Stimulated activated CD8-positive, alpha-beta memory T cell treated with anti-CD3 and anti-CD28 coated beads, Interleukin-12 subunit alpha, Interleukin-12 subunit beta, amount 100 ng/mL, for 1 hour (primary cell): ENCODE results near the gene ARF4.

Experiments used
- DNase-seq: peaks from one replicate; pipeline ENCODE4 v3.0.0-alpha.2; 2020; ENCODE audit warnings: low read depth

ARF4 gene

DNA sequence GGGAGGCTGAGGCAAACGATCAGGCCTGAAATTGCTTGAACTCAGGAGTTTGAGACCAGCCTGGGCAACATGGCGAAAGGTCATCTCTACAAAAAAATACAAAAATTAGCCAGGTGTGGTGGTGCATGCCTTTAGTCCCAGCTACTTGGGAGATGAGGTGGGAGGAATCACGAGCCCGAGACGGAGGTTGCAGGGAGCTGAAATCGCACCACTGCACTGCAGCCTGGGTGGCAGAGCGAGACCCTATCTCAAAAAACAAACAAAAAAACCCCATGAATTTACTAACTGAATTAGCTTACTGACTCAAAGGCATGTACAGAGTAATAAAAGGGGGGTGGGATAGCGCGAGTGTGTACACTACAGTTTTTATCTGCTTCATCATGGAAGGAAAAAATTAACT lies 19.3 kb downstream of the ARF4 start:
- no peak for DNase-seq

- no peak for DNase-seq
These were observed 21.0 kb downstream of the ARF4 start for GRCh38 chr3:57575966-57576626.

DNA sequence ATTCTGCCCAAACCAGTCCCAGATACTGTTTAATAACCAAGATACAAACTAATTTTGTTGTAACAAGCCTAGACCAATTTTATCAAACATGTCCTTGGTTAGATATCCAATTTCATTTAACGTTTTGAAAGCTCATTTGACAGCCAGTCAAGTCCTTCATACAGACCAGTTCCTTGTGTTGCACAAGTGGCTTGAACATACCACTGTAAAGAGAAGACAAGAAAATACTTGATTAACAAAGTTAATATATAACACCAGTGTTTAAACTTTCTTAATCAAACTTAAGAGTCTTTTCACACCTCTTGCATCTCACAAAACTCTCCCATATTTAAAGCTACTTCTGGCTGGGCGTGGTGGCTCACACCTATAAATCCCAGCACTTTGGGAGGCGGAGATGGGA lies 25.0 kb downstream of the ARF4 start:
- no peak for DNase-seq

DNA sequence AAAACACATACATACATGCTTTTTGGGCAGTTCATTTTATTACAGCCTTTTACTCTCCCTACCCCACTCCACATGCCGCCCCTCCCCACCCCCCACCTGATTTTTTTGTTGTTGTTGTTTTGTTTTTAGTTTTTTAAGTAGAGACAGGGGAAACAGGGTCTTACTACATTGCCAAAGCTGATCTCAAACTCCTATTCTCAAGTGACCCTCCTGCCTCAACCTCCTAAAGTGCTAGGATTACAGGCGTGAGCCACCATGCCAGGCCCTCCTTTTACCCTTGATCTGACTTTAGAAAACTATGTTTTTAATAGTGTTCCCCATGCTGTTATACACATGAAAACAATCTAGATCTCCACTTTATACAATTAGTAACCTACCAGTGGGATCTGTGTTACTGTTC lies 26.3 kb downstream of the ARF4 start:
- DNase-seq: no peak

DNA sequence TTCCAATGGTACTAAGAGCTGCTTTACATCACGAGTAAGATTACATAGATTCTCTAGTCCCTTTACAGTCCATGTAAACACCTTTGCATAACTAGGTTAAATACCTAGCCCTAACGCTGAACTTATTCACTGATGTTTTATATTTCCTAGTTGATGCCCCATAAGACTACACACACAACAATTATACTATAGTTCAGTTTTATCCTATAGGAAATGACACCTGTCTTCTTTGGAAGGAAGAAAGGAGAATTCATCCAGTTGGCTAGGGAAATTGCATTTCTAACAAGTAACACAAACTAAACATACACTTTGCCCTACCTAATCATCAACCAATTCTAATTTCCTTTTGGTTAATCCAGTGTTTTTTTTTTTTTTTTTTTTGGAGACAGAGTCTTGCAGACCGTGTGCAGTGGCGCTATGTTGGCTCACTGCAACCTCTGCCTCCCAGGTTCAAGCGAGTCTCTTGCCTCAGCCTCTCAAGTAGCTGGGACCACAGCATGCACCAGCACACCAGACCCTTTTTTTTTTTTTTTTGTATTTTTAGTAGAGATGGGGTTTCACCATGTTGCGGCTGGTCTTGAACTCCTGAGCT lies 27.2 kb downstream of the ARF4 start:
- DNase-seq: no peak

DNA sequence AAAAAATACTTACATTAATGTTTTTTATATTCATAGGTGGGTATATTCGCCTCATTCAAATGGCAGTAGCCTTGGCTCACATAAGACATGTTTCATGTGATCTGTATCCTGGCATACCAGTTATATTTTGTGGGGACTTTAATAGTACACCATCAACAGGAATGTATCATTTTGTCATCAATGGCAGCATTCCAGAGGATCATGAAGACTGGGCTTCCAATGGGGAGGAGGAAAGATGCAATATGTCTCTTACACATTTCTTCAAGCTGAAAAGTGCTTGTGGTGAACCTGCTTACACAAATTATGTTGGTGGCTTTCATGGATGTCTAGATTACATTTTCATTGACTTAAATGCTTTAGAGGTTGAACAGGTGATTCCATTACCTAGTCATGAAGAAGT lies 37.6 kb downstream of the ARF4 start:
- no peak for DNase-seq

- peak; percentile 5 for DNase-seq
These were observed 40.0 kb downstream of the ARF4 start for GRCh38 chr3:57557085-57557537.

DNA sequence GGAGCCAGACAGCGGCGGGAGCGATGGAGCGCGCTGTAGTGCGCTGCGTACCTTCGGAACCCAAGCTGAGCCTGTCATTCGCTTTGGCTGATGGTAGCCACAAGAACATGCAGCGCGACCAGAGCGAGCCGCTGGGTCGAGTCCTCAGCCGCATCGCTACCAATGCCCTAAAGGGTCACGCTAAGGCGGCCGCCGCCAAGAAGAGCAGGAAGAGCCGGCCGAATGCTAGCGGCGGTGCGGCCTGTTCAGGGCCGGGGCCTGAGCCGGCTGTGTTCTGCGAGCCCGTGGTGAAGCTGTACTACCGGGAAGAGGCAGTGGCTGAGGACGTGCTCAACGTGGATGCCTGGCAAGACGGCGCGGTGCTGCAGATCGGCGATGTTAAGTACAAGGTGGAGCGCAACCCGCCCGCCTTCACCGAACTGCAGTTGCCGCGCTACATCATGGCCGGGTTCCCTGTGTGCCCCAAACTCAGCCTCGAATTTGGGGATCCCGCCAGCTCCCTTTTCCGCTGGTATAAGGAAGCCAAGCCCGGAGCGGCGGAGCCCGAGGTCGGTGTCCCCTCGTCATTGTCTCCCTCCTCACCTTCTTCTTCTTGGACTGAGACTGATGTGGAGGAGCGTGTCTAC lies 40.6 kb downstream of the ARF4 start:
- DNase-seq: peak; percentile 4

DNA sequence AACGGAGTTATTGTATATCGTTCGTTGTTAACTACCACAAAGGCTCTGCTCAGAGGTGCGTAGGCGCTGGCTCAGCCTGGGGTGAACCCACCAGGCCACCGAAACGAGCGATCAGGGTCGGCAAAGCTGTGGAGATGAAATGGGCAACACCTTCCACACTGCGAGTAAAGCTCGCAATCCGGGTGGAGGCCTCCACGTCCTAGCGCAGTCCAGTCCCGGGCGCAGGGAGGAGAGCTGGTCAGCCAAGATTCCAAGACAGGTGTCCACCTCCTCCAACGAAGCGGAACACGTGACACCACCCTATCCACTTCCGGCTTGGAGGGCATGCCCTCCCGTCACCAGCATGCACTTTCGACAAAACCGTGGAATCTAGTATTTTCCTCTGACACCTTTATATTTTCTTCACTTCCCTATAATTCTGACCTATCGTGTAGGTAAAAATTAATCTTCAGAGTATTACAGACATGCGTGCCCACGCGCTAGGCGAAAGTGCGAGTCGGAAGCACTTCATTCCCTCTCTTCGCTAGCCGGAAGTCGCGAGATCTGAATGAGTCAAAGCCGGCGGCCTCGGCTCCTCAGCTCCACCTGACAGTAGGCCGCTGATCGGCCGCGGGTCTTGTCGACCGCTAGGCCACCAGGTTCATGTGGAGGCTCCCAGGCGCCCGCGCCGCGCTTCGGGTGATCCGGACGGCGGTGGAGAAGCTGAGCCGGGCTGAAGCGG lies 41.2 kb downstream of the ARF4 start, which contains the start of gene PDE12:
PDE12 (plus strand) TSS at position 537 of the 721 bp plus-strand sequence; CDS start at position 643, 106 bp downstream.
- DNase-seq: peak; percentile 70

DNA sequence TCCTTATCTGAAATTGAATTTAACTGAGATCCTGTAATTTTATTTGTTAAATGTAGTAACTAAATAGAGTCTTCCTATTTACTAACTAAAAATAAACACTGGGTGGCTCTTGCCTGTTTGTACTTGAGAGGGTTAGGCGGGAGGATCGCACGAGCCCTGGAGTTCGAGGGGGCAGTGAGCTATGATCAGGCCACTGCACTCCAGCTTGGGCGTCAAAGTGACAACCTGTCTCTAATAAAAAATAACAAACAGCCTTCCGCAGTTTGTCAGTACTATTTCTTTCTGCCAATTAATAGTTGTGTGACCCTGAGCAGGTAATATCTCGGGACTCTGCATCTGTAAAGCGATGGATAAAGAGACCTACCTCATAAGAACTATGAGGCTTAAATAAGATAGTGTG lies 41.8 kb downstream of the ARF4 start:
- no peak for DNase-seq

DNA sequence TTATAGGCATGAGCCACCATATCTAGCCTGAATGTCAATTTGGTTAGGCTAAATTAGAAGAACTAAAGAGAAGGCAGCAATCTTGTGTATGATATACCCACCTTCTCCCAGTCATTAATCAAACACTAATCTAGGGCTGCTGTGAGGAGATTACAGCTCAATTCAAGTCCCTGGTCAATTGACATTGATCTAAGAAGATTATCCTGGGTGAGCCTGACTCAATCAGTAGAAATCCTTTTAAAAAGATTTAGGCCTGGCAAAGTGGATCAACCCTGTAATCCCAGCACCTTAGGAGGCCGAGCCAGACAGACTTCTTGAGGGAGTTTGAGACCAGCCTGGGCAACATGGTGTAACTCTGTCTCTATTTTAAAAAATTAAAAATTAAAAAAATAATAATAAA lies 50.5 kb downstream of the ARF4 start:
- no peak for DNase-seq

- DNase-seq: no peak
These were observed 51.4 kb downstream of the ARF4 start for GRCh38 chr3:57545636-57546268.

DNA sequence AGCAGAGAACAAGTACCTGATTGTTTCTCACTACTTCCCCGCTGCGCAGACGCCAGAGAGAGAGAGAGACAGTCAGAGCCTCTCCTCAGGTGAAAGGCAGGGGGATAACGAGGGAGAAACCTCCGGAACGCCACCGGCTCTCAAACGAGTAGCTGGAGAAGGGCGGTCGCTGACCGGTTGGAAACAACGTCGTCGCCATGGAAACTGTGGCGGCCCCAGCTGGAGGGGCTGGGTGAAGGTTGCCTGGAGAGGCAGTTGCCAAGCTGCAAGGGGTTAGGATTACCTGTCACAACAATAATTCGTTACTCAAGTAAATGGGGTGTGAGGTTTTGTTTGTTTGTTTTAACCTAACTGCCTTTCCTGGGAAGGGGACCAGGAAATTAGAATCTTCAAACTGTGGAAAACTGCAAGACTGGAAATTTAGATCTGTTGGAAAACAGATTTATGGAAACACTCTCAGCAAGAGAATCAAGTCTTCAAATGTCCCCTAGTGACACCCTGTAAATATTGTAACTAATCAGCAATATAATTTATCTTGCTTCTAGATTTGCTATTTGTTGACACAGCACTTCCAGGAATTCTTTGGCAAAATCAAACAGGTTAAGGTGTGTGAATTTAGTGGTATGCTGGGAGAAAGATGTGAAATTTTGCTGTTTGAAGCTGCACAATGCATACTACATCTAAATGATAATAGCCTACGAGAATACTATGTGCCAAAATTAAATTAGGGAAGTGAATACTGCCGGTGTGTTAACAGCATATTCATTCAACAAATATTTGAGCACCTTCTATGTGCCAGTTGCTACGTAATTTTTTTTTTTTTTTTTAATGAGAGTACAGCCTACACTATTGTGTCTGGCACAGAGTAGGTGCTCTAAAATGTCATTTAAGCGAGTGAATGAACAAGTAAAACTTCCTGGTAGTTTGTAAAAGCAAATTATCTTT lies 52.7 kb downstream of the ARF4 start, which contains the start of gene DNAH12:
DNAH12 (minus strand) TSS at position 164 of the 945 bp plus-strand sequence. CDS start 1,474 bp downstream, outside the sequence.
- no peak for DNase-seq

DNA sequence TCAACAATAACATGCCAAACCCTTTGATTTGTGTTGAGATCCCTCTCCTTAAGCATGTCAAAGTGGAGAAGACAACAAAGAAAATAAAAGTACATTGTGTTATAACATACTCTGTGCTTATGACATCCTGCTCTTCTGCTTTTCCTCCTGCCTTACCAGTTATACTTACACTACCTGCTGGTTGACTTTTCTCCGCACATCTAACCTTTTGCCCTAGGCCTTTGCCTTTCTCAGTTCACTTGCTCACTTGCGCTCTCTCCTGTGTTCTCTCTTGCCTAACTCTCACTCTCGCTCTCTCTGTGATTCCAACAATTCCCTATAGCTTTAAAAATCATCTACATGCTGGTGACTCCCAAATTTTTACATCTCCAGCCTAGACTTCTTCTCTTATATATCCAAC lies 58.7 kb downstream of the ARF4 start:
- DNase-seq: no peak

GRCh38 chr3:57530071-57530608 lies 67.0 kb downstream of the ARF4 start:
- DNase-seq: no peak
